Measurements from ENCODE around the gene FAM98B. TPM values are rescaled to one million over a fixed set of nuclear protein-coding genes. Genes with fewer than 3 reads are reported as not detected.

Gene FAM98B
- 50.0 and 51.1 TPM in 2 replicates for total RNA-seq (2021)
- long read RNA-seq, partial matches to known transcripts = 1 of 8 reads
- long read RNA-seq, other reads (novel, unspliced or antisense) = 5 of 8 reads

DNA sequence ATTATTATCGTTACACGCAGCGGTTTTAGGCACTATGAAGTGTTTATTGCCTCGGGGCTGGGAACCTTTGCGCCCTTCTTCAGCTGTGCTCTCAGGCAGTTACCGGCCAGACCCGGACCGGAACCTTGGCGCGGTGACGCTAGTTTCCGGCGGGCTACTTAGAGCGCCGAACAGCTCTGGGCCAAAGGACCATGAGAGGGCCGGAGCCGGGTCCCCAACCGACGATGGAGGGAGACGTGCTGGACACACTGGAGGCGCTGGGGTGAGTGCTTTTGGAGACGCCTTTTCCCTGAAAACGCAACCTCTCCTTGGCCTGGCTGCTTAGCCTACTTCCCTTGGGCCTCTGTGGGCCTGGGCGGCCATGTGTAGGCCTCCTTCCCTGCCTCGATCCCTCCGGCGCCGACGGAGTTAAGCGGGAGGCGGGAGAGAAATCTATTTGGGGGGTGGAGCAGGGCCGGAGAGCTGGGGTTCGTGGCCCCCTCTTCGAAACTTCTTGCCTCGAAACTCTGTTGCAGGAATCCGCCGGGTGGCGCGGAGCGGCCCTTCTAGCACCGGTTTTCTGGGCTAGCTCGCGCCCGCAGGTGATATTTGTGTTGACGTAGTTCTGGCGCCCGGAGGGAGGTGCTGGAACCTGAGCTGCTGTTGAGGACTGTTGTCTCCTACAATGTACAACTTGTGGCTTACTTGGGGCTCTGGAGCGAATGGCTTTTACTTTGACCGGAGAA is at the start of gene FAM98B:
FAM98B (plus strand) TSS at position 157 of the 725 bp plus-strand sequence; CDS start at position 192, 35 bp downstream.
- Histone ChIP-seq H2BK20ac (ENCODE audit: low read depth, low read length, poor library complexity, severe bottlenecking) (no peak within 1 kb of the TSS), H3K27me3 (ENCODE audit: insufficient read depth, low read length) (no peaks in the 10 kb centered on the region), H3T11ph (ENCODE audit: low read length) (peak within 1 kb of the TSS; percentile 20), H2AFZ (ENCODE audit: low read length) (peak within 1 kb of the TSS; percentile 99), H4K91ac (ENCODE audit: insufficient read length, low read depth, low read length) (no peak within 1 kb of the TSS), H4K5ac (ENCODE audit: insufficient read length, low read depth, low read length) (peak within 1 kb of the TSS; percentile 48), H2BK12ac (ENCODE audit: insufficient read length, low read depth, low read length) (no peak within 1 kb of the TSS), H3K79me1 (ENCODE audit: insufficient read depth, low read depth, low read length, poor library complexity, severe bottlenecking) (peaks cover 15% of the 10 kb centered on the region), H3K79me2 (ENCODE audit: insufficient read depth, low read length) (peaks cover 32% of the 10 kb centered on the region), H3K9ac (ENCODE audit: extremely low read depth, insufficient read length, low read length) (peak within 1 kb of the TSS; percentile 96), H3K9me3 (ENCODE audit: control insufficient read depth, low read depth, low read length) (no peaks in the 10 kb centered on the region), H3K23me2 (ENCODE audit: insufficient read length, low read depth, low read length, poor library complexity, severe bottlenecking) (peaks cover 5% of the 10 kb centered on the region), H4K8ac (replicated peaks; ENCODE audit: insufficient read length, low read depth, low read length) (no peak within 1 kb of the TSS), H3K4ac (ENCODE audit: low read depth, low read length) (no peak within 1 kb of the TSS; the same call in 1 of the 2 replicates), H2BK15ac (ENCODE audit: low read depth, low read length) (no peak within 1 kb of the TSS), H2AK5ac (ENCODE audit: insufficient read length, low read length) (no peak within 1 kb of the TSS), H3K18ac (ENCODE audit: insufficient read length, low read depth, low read length) (peak within 1 kb of the TSS; percentile 99), H2BK5ac (ENCODE audit: insufficient read length, low read length) (peak within 1 kb of the TSS; percentile 47), H3K23ac (ENCODE audit: insufficient read length, low read depth, low read length) (no peak within 1 kb of the TSS), H4K20me1 (ENCODE audit: control insufficient read depth, insufficient read depth, insufficient read length) (peaks cover 2% of the 10 kb centered on the region), H3K56ac (ENCODE audit: insufficient read length, low read depth, low read length) (no peak within 1 kb of the TSS), H2BK120ac (ENCODE audit: low read depth, low read length, poor library complexity, severe bottlenecking) (no peak within 1 kb of the TSS), H3K14ac (ENCODE audit: insufficient read depth, low read length) (peak within 1 kb of the TSS; percentile 100), H3K4me2 (ENCODE audit: insufficient read depth, insufficient read length, low read length) (peak within 1 kb of the TSS; percentile 81), H3K27ac (ENCODE audit: insufficient read length, low read depth, low read length) (peak within 1 kb of the TSS; percentile 84), H3K4me1 (ENCODE audit: insufficient read depth, low read length) (no peaks in the 10 kb centered on the region; the same call in 1 of the 2 replicates)
- DNase-seq = peak; percentile 89
- H3K27me3 Mint-ChIP-seq (ENCODE audit: low read depth) = peaks cover 2% of the 10 kb centered on the region
- peaks cover 6 to 8% of the 10 kb centered on the region in 2 experiments for H3K4me1 Mint-ChIP-seq
- H3K4me3 Mint-ChIP-seq = peak within 1 kb of the TSS; percentile 91 to 98
- peaks cover 3 to 4% (median 3%) of the 10 kb centered on the region in 3 experiments; a peak in 2 of 7 replicates for H3K36me3 Mint-ChIP-seq (ENCODE audit: insufficient read depth in 1 of 3, low read depth in 3 of 3)
- no peaks in the 10 kb centered on the region for H3K9me3 Mint-ChIP-seq
- H3K27ac Mint-ChIP-seq = peak within 1 kb of the TSS; percentile 98 to 99 (median 99)
- no CpG with 5 or more reads among the region's 49 CpGs for WGBS (ENCODE audit: extremely low coverage, insufficient read length, low lambda C conversion rate)
- TF ChIP-seq, protein P1, sequence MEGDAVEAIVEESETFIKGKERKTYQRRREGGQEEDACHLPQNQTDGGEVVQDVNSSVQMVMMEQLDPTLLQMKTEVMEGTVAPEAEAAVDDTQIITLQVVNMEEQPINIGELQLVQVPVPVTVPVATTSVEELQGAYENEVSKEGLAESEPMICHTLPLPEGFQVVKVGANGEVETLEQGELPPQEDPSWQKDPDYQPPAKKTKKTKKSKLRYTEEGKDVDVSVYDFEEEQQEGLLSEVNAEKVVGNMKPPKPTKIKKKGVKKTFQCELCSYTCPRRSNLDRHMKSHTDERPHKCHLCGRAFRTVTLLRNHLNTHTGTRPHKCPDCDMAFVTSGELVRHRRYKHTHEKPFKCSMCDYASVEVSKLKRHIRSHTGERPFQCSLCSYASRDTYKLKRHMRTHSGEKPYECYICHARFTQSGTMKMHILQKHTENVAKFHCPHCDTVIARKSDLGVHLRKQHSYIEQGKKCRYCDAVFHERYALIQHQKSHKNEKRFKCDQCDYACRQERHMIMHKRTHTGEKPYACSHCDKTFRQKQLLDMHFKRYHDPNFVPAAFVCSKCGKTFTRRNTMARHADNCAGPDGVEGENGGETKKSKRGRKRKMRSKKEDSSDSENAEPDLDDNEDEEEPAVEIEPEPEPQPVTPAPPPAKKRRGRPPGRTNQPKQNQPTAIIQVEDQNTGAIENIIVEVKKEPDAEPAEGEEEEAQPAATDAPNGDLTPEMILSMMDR (conservative IDR thresholded peaks at IDR 0.05) = no peak; the same call in 2 of the 3 replicates

All from H9 (cell line).